NCI-H748 (cell line): ENCODE data around the gene KAZN.

Experiments used
- DNase-seq: peaks from one replicate; lab custom pipeline; 2025; ENCODE audit not compliant: unreplicated experiment; lab: John Stamatoyannopoulos, UW

The KAZN gene

GRCh38 chr1:14897997-14898645 lies 299.6 kb downstream of the KAZN start:
- no peak for DNase-seq

GRCh38 chr1:14899686-14900085 lies 301.2 kb downstream of the KAZN start:
- DNase-seq, result no peak

DNA sequence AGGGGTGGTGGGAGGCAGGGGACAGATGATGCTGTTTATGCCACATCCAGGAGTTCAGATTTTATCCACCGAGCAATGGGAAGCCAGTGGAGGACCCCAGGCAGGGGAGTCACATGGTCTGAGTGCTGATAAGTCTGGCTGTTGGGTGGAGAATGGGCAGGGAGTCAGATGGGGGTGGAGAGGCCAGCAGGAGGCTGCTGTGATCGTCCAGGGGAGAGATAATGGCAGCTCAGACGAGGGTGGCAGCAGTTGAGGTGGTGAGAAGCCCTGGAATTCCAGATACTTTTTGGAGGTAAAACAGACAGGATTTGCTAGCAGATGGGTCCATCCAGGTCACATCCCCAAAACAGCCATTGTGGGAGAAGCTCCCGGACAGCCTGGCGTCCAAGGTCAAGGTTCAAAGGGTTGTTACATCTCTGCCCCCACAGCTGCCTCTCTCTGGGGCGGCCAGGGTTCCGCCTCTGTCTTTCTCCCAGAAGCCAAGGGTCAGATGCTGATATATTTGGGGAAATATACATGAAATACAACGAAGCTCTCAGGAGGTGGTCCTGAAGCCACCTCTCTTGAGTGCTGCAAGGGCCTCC lies 303.0 kb downstream of the KAZN start:
- DNase-seq, result no peak

DNA sequence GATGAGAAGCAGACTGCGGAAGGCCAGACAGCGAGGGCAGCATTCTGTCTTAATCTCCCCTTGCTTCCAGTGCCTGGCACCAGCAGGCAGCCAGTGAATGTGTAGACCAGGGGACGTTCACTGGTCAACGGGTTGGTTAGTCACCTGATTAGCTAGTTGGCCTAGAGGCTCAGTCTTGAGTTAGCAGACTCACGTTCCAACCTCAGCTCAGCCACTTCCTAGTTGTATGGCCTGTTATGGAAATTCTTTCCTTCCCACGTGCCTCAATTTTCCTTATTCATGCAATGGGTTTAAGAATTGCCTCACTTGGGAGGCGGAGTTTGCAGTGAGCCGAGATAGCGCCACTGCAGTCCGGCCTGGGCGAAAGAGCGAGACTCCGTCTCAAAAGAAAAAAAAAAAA lies 305.4 kb downstream of the KAZN start:
- no peak for DNase-seq

DNA sequence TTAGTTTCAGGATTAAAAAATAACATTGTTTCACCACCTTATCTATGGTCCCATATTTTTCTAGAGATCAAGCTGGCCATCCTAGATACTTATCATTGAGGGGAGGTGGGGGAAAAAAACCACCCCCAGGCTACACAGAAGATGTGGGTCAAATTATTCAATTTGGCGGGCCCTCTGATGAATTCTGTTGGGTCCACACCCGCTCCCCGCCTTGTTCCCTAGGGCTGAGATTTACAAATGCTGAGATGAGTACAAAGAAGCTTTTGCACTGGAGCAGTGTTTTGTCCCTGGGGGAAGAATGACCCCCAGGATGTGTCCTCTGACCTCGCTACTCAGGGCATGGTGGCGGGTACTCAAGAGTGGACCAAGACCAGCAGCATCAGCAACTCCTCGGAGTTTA lies 308.2 kb downstream of the KAZN start:
- no peak for DNase-seq

DNA sequence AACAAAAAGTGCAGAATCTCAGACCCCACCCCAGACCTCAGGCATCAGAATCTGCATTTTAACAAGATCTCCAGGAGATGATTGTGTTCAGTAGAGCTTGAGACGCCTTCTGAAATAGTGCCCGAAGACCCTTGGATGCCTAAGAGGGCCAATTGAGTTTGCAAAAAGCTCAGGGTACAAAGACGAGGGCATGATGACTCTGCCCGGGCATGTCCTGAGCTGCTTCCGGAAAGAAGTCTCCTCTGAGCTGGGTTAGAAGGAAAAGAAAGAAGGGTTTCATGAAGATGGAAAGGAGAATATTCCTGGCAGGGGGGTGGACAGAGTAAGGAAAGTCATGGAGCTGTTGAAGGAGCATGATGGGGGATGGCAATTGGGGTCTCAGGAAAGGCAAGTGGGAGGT lies 308.9 kb downstream of the KAZN start:
- DNase-seq, result no peak

DNA sequence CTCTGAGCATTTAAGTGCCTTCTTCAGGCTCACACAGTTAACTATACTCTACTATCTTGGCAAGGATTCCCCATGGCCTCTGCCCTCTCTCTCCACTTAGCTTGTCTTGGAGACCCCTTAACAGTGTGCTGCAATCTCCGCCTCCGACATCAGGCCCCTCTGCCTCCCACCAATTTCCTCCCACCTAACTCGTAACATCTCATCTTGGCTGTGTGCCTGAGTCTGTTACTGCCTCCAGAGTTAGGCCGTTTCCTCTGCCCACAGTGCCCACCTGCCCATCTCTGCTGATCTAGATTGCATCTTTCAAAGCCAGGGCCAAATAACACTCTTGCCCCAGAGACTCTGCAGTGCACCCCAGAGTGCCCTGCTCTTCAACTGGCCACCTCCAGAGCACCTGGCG lies 310.8 kb downstream of the KAZN start:
- DNase-seq, result no peak

GRCh38 chr1:14909920-14910460 lies 311.5 kb downstream of the KAZN start:
- no peak for DNase-seq

GRCh38 chr1:14910984-14911721 lies 312.7 kb downstream of the KAZN start:
- no peak for DNase-seq

DNA sequence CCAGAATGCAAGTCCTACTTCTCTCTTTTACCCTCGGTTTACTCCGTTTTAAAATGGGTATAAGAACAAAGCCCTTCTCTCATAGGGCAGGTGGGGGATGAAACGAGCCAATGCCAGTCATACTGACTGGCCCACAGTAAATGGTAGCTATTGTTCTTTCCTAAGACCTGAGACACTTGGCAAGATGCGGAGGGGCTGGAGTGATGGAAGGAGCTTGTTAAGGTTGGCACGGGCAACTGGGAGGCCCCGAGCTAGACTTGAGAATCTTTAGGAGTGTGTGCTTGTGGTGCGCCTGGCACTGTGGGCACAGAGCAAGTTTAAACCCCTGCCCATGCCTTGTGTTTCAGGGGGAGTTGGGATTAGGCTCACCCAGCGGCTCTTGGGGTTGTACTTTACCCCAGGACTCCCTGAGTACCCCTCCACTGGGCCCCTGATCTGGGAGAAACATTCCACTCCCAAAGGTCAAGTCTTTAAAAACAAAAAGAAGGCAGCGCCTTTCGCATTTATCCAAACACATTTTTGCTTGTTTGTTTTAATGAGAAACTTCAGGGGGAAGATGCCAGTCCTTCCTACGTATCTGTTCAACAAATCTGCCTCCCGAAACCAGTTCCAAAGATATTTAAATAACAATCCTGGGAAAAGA lies 314.5 kb downstream of the KAZN start:
- no peak for DNase-seq

DNA sequence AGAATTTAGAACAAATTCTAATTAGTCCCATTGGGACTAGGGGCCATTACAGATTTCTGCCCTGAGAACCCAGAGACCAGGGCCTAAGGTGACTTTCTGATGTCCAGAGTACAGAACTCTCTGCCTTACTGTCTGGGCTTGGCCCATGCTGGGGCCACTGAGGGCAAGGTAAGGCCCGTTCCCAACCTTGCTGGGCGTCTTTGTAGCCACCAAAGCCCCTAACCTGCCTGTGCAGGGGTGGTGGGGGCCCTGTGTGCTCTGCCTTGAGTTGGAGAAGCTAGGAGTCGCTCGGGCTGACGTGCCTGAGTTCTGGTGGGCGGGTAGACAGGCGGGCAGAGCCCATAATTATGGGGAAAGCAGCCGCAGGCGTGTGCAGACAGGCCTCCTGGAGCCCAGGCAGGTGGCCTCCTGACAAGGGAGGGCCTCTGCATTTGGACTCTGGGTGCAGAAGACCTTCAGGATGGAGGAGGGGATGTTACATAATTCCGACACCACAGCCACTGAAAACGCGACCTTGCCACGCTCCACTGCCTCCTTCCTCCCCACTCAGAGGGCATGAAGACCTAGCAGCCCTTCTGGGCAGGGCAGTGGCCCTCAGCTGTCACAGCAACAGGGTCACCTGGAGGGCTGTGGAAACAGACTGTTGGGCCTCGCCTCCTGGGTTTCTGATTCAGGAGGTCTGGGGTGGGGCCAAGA lies 315.1 kb downstream of the KAZN start:
- peak; percentile 86 for DNase-seq

DNA sequence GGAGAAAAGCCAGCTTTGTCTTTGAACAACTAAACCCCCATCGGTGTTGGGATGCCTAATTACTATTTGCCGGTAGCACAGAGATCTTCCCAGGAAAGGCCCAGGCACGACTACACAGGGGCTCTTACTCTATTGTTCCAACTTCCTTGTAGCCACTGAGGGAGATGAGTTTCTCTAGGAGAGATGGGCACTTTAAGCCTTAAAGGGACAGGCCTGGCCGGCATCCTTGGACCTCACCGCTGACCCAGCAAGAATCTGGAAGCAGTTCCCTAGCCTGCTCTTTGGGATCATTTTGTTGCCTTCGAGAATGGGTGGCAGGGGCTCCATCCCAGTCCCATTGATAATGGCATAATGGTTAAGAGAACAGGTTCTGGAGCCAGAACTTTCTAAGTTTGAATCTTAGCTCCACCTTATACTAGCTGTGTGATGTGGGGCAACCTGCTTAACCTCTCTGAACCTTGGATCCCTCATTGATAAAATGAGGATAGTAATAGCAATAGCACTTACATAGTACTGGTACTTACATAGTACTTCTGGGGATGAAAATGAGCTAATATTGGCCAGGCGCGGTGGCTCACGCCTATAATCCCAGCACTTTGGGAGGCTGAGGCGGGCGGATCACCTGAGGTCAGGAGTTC lies 316.0 kb downstream of the KAZN start:
- DNase-seq, result no peak

DNA sequence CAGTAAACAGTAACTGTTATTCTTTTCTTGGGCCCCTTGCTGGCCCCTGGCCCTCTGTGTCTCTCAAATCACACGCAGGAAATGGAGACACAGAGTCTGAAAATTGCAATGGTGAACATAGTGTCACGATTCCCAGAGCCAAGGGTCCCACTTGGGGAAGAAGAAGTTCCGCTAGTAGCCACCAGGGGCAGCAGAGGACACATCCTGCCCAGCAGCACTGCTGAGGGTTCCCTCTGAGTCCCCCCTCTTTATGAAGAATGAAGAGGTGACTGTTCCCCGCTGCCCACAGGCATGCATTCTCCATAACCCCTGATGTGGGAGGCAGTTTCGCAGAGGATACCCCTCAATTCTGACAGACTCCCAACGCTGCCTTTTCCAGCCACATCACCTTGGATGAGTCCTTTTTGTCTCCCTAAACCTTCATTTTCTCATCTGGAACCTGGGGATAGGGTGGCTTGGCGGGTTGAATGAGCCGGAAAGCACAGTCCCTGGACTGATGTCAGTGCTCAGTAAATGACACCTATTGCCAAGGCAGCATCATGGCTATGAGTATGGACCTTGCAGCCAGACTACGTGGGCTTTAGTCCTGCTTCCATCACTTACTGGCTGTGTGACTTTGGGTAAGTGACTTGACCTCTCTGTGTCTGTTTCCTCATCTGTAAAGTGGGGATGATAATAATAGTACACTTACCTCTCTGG lies 317.0 kb downstream of the KAZN start:
- peak; percentile 16 for DNase-seq

GRCh38 chr1:14919289-14919688 lies 320.8 kb downstream of the KAZN start:
- no peak for DNase-seq

- DNase-seq, result no peak
Observed at GRCh38 chr1:14919751-14920150, 321.3 kb downstream of the KAZN start.

DNA sequence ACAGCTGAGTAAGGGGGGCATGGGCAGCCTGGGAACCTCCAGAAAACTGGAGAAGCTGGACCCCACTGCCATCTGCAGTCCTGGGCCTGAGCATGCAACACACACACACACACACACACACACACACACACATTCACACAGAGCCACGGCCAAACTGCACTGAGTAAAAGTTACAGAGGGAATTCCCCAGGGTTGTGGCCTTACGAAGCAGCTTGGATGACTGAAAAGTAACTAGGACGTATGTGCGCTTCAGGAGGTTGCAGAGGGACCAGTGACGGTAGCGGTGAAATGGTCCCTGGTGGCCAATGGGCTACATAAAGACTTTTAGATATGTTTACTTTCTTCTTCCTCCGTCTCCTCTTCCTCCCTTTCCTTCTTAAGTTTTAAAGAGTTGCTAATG lies 322.6 kb downstream of the KAZN start:
- DNase-seq, result no peak

- DNase-seq, result no peak
Observed at GRCh38 chr1:14922942-14923726, 324.6 kb downstream of the KAZN start.

- DNase-seq, result peak; percentile 55
Observed at GRCh38 chr1:14923727-14924452, 325.4 kb downstream of the KAZN start.
